IMR-90 (cell line): Measurements from ENCODE around the gene PLXND1. TPM values are rescaled to one million over a fixed set of nuclear protein-coding genes. Genes with fewer than 3 reads are reported as not detected.

ENCODE experiments used
- ATAC-seq: fragments of 200-7000 bp; cut with Tn5 transposase; 2 replicates; pipeline ENCODE4 v1.9.1; 2020; ENCODE audit warnings: low read depth, mild to moderate bottlenecking, moderate library complexity
- BruUV-seq: library from RNA; stranded (reverse); fragments of 400-500 nt; replicated peaks from 2 replicates; lab custom pipeline; 2021; lab: Mats Ljungman, UMichigan
- CTCF ChIA-PET: fragments of 300-600 bp; formaldehyde crosslinking; extraction: SDS; loops from one replicate; lab custom pipeline; 2021; ENCODE audit warnings: antibody characterized with exemption; lab: Yijun Ruan, JAX
- POLR2A ChIA-PET: fragments of 300-600 bp; sonication (Branson Sonifier 250); formaldehyde crosslinking; loops from one replicate; lab custom pipeline; 2022; ENCODE audit warnings: antibody characterized with exemption; ENCODE audit not compliant: unreplicated experiment; lab: Charles Lee
- DNase-seq: peaks from one replicate; pipeline ENCODE4 v3.0.0; 2013
- H2AFZ ChIP-seq: replicated peaks from 2 replicates; pipeline ENCODE3; 2013; ENCODE audit warnings: low read length, mild to moderate bottlenecking; ENCODE audit not compliant: poor library complexity
- H2AK5ac ChIP-seq: 2 replicates; pipeline ENCODE4 v1.6.1; 2013; ENCODE audit warnings: low read depth, low read length, inconsistent platforms
- H2AK9ac ChIP-seq: replicated peaks from 2 replicates; pipeline ENCODE3; 2013; ENCODE audit warnings: mild to moderate bottlenecking, low read depth, low read length, moderate library complexity; ENCODE audit not compliant: poor library complexity
- H2BK120ac ChIP-seq: 2 replicates; pipeline ENCODE4 v1.6.1; 2013; ENCODE audit warnings: low read depth, low read length, inconsistent platforms
- H2BK15ac ChIP-seq: 3 replicates; pipeline ENCODE4 v1.6.1; 2013; ENCODE audit warnings: low read depth, low read length, inconsistent platforms
- H2BK20ac ChIP-seq: 2 replicates; pipeline ENCODE4 v1.6.1; 2013; ENCODE audit warnings: low read depth, mild to moderate bottlenecking, inconsistent platforms, low read length, moderate library complexity
- H2BK5ac ChIP-seq: 2 replicates; pipeline ENCODE4 v1.6.1; 2013; ENCODE audit warnings: mild to moderate bottlenecking, low read depth, low read length, inconsistent platforms; ENCODE audit not compliant: poor library complexity, severe bottlenecking
- H3K14ac ChIP-seq: replicated peaks from 2 replicates; pipeline ENCODE4 v1.6.1; 2013; ENCODE audit warnings: low read depth, low read length, inconsistent platforms
- H3K18ac ChIP-seq: 2 replicates; pipeline ENCODE4 v1.6.1; 2013; ENCODE audit warnings: low read depth, low read length, control low read depth
- H3K23ac ChIP-seq: 2 replicates; pipeline ENCODE4 v1.6.1; 2013; ENCODE audit warnings: low read depth, low read length, inconsistent platforms
- H3K27ac ChIP-seq: 2 replicates; pipeline ENCODE4 v1.5.1; 2013; ENCODE audit warnings: mild to moderate bottlenecking, control low read depth, low read length; ENCODE audit not compliant: insufficient read depth
- H3K27me3 ChIP-seq: 2 replicates; pipeline ENCODE4 v1.6.1; 2013; ENCODE audit warnings: low read length; ENCODE audit not compliant: control insufficient read depth, insufficient read depth
- H3K36me3 ChIP-seq: 2 replicates; pipeline ENCODE4 v1.6.1; 2013; ENCODE audit warnings: low read length, mixed read lengths; ENCODE audit not compliant: control insufficient read depth, insufficient read depth
- H3K4ac ChIP-seq: 2 replicates; pipeline ENCODE4 v1.6.1; 2013; ENCODE audit warnings: low read depth, low read length, inconsistent platforms
- H3K4me1 ChIP-seq: 2 replicates; pipeline ENCODE4 v1.6.1; 2013; ENCODE audit warnings: low read length, mixed read lengths; ENCODE audit not compliant: control insufficient read depth, insufficient read depth
- H3K4me2 ChIP-seq: 2 replicates; pipeline ENCODE4 v1.6.1; 2013; ENCODE audit warnings: low read depth, mild to moderate bottlenecking, control low read depth, low read length, moderate library complexity
- H3K4me3 ChIP-seq: 2 replicates; pipeline ENCODE4 v1.5.1; 2013; ENCODE audit warnings: low read depth, mild to moderate bottlenecking, control low read depth, low read length, moderate library complexity; ENCODE audit not compliant: insufficient read depth
- H3K56ac ChIP-seq: 2 replicates; pipeline ENCODE4 v1.6.1; 2013; ENCODE audit warnings: low read length, inconsistent platforms; ENCODE audit not compliant: insufficient read depth; ENCODE audit errors: extremely low read depth
- H3K79me1 ChIP-seq, 2 experiments: 2 replicates each; pipeline ENCODE4 v1.6.1; 2013; ENCODE audit warnings: low read length in 2 of 2, inconsistent platforms in 1 of 2, low read depth in 1 of 2
- H3K9ac ChIP-seq: 2 replicates; pipeline ENCODE4 v1.6.1; 2013; ENCODE audit warnings: low read depth, low read length, control low read depth
- H3K9me1 ChIP-seq: 2 replicates; pipeline ENCODE4 v1.6.1; 2013; ENCODE audit warnings: low read length, inconsistent platforms; ENCODE audit not compliant: insufficient read depth
- H3K9me3 ChIP-seq: 2 replicates; pipeline ENCODE4 v1.6.1; 2013; ENCODE audit warnings: low read length; ENCODE audit not compliant: control insufficient read depth, insufficient read depth
- H4K20me1 ChIP-seq: 2 replicates; pipeline ENCODE4 v1.6.1; 2013; ENCODE audit warnings: low read length, inconsistent platforms; ENCODE audit not compliant: insufficient read depth
- H4K5ac ChIP-seq: 2 replicates; pipeline ENCODE4 v1.6.1; 2013; ENCODE audit warnings: mild to moderate bottlenecking, low read depth, low read length, control low read depth
- H4K8ac ChIP-seq, 2 experiments: 2 replicates each; pipeline ENCODE4 v1.6.1; 2013; ENCODE audit warnings: low read depth in 2 of 2, low read length in 2 of 2, control low read depth in 1 of 2, inconsistent platforms in 1 of 2
- H4K91ac ChIP-seq: 2 replicates; pipeline ENCODE4 v1.6.1; 2013; ENCODE audit warnings: low read depth, low read length, inconsistent platforms; ENCODE audit not compliant: insufficient read depth
- FOS ChIP-seq: fragments of 150-350 bp; IDR thresholded peaks from 2 replicates; pipeline ENCODE4 v1.6.1; 2016; ENCODE audit warnings: low read depth, low read length
- MAFK ChIP-seq: IDR thresholded peaks from 2 replicates; pipeline ENCODE4 v1.6.1; 2012; ENCODE audit warnings: low read depth, low read length, improper control_type of control experiment
- MAZ ChIP-seq: IDR thresholded peaks from 2 replicates; pipeline ENCODE4 v1.6.1; 2012; ENCODE audit warnings: low read depth, mild to moderate bottlenecking, low read length, improper control_type of control experiment, moderate library complexity, borderline replicate concordance
- MXI1 ChIP-seq: IDR thresholded peaks from 2 replicates; pipeline ENCODE4 v1.6.1; 2012; ENCODE audit warnings: low read depth, mild to moderate bottlenecking, low read length, moderate library complexity, borderline replicate concordance
- NFE2L2 ChIP-seq: fragments of 150-350 bp; IDR thresholded peaks from 2 replicates; pipeline ENCODE4 v1.6.1; 2016; ENCODE audit warnings: low read depth, mild to moderate bottlenecking, low read length
- RFX5 ChIP-seq: IDR thresholded peaks from 2 replicates; pipeline ENCODE4 v1.8.0; 2012; ENCODE audit warnings: low read depth, mild to moderate bottlenecking, low read length, moderate library complexity
- SMC3 ChIP-seq: fragments of 150-350 bp; IDR thresholded peaks from 2 replicates; pipeline ENCODE4 v1.6.1; 2016; ENCODE audit warnings: low read depth, mild to moderate bottlenecking, antibody characterized with exemption, low read length, moderate library complexity
- USF2 ChIP-seq: fragments of 150-350 bp; IDR thresholded peaks from 2 replicates; pipeline ENCODE4 v1.6.1; 2017; ENCODE audit warnings: mild to moderate bottlenecking, antibody characterized with exemption, low read length, low read depth
- WGBS, 2 experiments: methylation state at CpG; one replicate each; pipeline versions ENCODE4 v1.1.5 to v1.1.7; 2013; ENCODE audit warnings: missing lambda C conversion rate in 2 of 2; ENCODE audit not compliant: insufficient read length in 1 of 2; ENCODE audit errors: extremely low coverage in 2 of 2; 5-methylcytosine and 5-hydroxymethylcytosine counted together
- dilution Hi-C: fragments of 300-500 bp; cut with HindIII; formaldehyde crosslinking; loops from one replicate; pipeline ENCODE4 v1.14.3; 2018; ENCODE audit warnings: low sequenced_read_pairs; ENCODE audit not compliant: unreplicated experiment
- in situ Hi-C: fragments of 300-500 bp; cut with MboI; formaldehyde crosslinking; loops from 3 replicates; pipeline ENCODE4 v1.14.3; 2019; ENCODE audit warnings: low sequenced_read_pairs, inconsistent platforms, mixed read lengths
- intact Hi-C: fragments of 100-400 bp; cut with micrococcal nuclease; formaldehyde crosslinking; loops from 2 replicates; pipeline ENCODE4 v1.10.0; 2022
- polyA plus RNA-seq, 3 experiments: library from polyadenylated mRNA; depleted of rRNA; stranded (reverse); fragments of >200 nt; gene quantifications; 2 replicates each; pipeline ENCODE4 v1.2.3, GENCODE V29; 2012; ENCODE audit warnings: low replicate concordance in 1 of 3
- total RNA-seq: library from RNA; depleted of rRNA; stranded (reverse); fragments of >200 nt; gene quantifications from 2 replicates; pipeline ENCODE4 v1.2.3, GENCODE V29; 2012

The PLXND1 gene
- total and polyA plus RNA-seq, 2 of the 4 experiments (the other 2 are of a cell fraction): 19.2 to 67.1 TPM

- Histone ChIP-seq H3K27me3 (no peaks in the 10 kb centered on the region), H4K20me1 (no peaks in the 10 kb centered on the region), H2BK120ac (no peak overlapping the region), H4K8ac (no peak overlapping the region), H4K5ac (no peak overlapping the region), H2BK15ac (no peak overlapping the region), H3K56ac (no peak overlapping the region), H3K9me3 (no peaks in the 10 kb centered on the region), H3K4ac (no peak overlapping the region), H3K14ac (no peak overlapping the region), H3K79me1 (no peaks in the 10 kb centered on the region), H2BK20ac (no peak overlapping the region), H3K4me3 (no peak overlapping the region), H2AFZ (no peak overlapping the region), H3K9ac (no peak overlapping the region), H2BK5ac (no peak overlapping the region), H3K23ac (no peak overlapping the region), H2AK9ac (no peak overlapping the region), H4K91ac (no peak overlapping the region), H3K27ac (no peak overlapping the region), H3K4me2 (no peak overlapping the region), H2AK5ac (no peak overlapping the region), H3K4me1 (peaks cover 2% of the 10 kb centered on the region; the same call in 1 of the 2 replicates), H3K36me3 (peaks cover 9% of the 10 kb centered on the region; the same call in 1 of the 2 replicates), H3K18ac (no peak overlapping the region), H3K9me1 (peaks cover 3% of the 10 kb centered on the region; the same call in 1 of the 2 replicates)
- CTCF ChIA-PET: no interaction called here
- WGBS, 2 experiments: no CpG with 5 or more reads among the region's 4 CpGs
- in situ Hi-C loops (no loop called here), dilution Hi-C loops (no loop called here), intact Hi-C loops (no loop called here)
- BruUV-seq: no TSS peak
- POLR2A ChIA-PET: no interaction called here
- ATAC-seq: no peak
- TF ChIP-seq USF2: no peak
- TF ChIP-seq RFX5: no peak
- TF ChIP-seq MAFK: no peak
- no peak for TF ChIP-seq FOS
- no peak for TF ChIP-seq NFE2L2
- TF ChIP-seq MAZ: no peak
- TF ChIP-seq MXI1: no peak
- no peak for TF ChIP-seq SMC3
- DNase-seq: peak; percentile 10
Observed at GRCh38 chr3:129520960-129521359, 85.5 kb downstream of the PLXND1 start.
